WTC11 (cell line): Measurements from ENCODE around the gene NSG1. TPM values are rescaled to one million over a fixed set of nuclear protein-coding genes. Genes with fewer than 3 reads are reported as not detected.

Experiments
- ATAC-seq: fragments of 200-7000 bp; cut with Tn5 transposase; 2 replicates; pipeline ENCODE4 v1.10.0; 2021; ENCODE audit warnings: mild to moderate bottlenecking, moderate library complexity
- CTCF ChIA-PET: fragments of 300-600 bp; sonication (Branson Sonifier 250); formaldehyde crosslinking; loops from one replicate; lab custom pipeline; 2021; ENCODE audit warnings: antibody characterized with exemption; lab: Charles Lee
- POLR2A ChIA-PET: fragments of 350-600 bp; sonication (Branson Sonifier 250); formaldehyde crosslinking; loops from one replicate; lab custom pipeline; 2021; ENCODE audit warnings: antibody characterized with exemption; lab: Charles Lee
- DNase-seq: peaks from one replicate; pipeline ENCODE4 v3.0.0; 2021; ENCODE audit warnings: low spot score
- H3K27ac Mint-ChIP-seq: 2 replicates; pipeline ENCODE4 v1.8.0; 2021; ENCODE audit warnings: mixed read lengths
- H3K27me3 Mint-ChIP-seq: 2 replicates; pipeline ENCODE4 v1.8.0; 2021; ENCODE audit warnings: low read depth, mild to moderate bottlenecking, moderate library complexity, mixed read lengths
- H3K36me3 Mint-ChIP-seq: 2 replicates; pipeline ENCODE4 v1.8.0; 2021; ENCODE audit warnings: mixed read lengths
- H3K4me1 Mint-ChIP-seq: 2 replicates; pipeline ENCODE4 v1.8.0; 2022; ENCODE audit warnings: mixed read lengths
- H3K4me3 Mint-ChIP-seq: 2 replicates; pipeline ENCODE4 v1.8.0; 2021; ENCODE audit warnings: mild to moderate bottlenecking, moderate library complexity, mixed read lengths
- H3K9me3 Mint-ChIP-seq: 2 replicates; pipeline ENCODE4 v1.8.0; 2021; ENCODE audit warnings: mixed read lengths
- ATF3 ChIP-seq: sonication (generic); formaldehyde crosslinking; conservative IDR thresholded peaks from 2 replicates; pipeline ENCODE4 v1.8.1; 2022; ENCODE audit warnings: mild to moderate bottlenecking, missing genetic modification reagents
- ATF6 ChIP-seq: sonication (generic); formaldehyde crosslinking; IDR thresholded peaks from 2 replicates; pipeline ENCODE4 v1.8.1; 2023; ENCODE audit warnings: mild to moderate bottlenecking, missing genetic modification reagents
- CBFB ChIP-seq: sonication (generic); formaldehyde crosslinking; IDR thresholded peaks from 2 replicates; pipeline ENCODE4 v1.8.1; 2022; ENCODE audit warnings: mild to moderate bottlenecking, low read depth, missing genetic modification reagents
- CREM ChIP-seq: sonication (generic); formaldehyde crosslinking; IDR thresholded peaks from 2 replicates; pipeline ENCODE4 v1.8.1; 2022; ENCODE audit warnings: mild to moderate bottlenecking, missing genetic modification reagents, moderate library complexity
- E2F4 ChIP-seq: sonication (generic); formaldehyde crosslinking; IDR thresholded peaks from 2 replicates; pipeline ENCODE4 v1.8.1; 2022; ENCODE audit warnings: low read depth, mild to moderate bottlenecking, moderate library complexity, missing genetic modification reagents, borderline replicate concordance
- ELF4 ChIP-seq: sonication (generic); formaldehyde crosslinking; IDR thresholded peaks from 2 replicates; pipeline ENCODE4 v1.8.1; 2022; ENCODE audit warnings: low read depth, mild to moderate bottlenecking, moderate library complexity, missing genetic modification reagents
- FOXP1 ChIP-seq: sonication (generic); formaldehyde crosslinking; IDR thresholded peaks from 2 replicates; pipeline ENCODE4 v1.8.0; 2022; ENCODE audit warnings: missing genetic modification reagents, mild to moderate bottlenecking, moderate library complexity, borderline replicate concordance
- IRF2 ChIP-seq: sonication (generic); formaldehyde crosslinking; IDR thresholded peaks from 2 replicates; pipeline ENCODE4 v1.8.0; 2022; ENCODE audit warnings: low read depth, missing genetic modification reagents, borderline replicate concordance
- PREB ChIP-seq: sonication (generic); formaldehyde crosslinking; IDR thresholded peaks from 2 replicates; pipeline ENCODE4 v1.8.1; 2022; ENCODE audit warnings: mild to moderate bottlenecking, missing genetic modification reagents, moderate library complexity, borderline replicate concordance
- PRRX2 ChIP-seq: fragments of 250-450 bp; sonication (Bioruptor Pico); IDR thresholded peaks from 2 replicates; pipeline ENCODE4 v1.8.0; 2021; ENCODE audit warnings: mild to moderate bottlenecking
- RELA ChIP-seq: sonication (generic); formaldehyde crosslinking; IDR thresholded peaks from 2 replicates; pipeline ENCODE4 v1.8.1; 2022; ENCODE audit warnings: missing genetic modification reagents, mild to moderate bottlenecking, borderline replicate concordance
- STAT6 ChIP-seq: sonication (generic); formaldehyde crosslinking; conservative IDR thresholded peaks from 2 replicates; pipeline ENCODE4 v1.8.1; 2023; ENCODE audit warnings: mild to moderate bottlenecking, low read depth, missing genetic modification reagents, moderate library complexity
- ZBTB43 ChIP-seq: sonication (generic); formaldehyde crosslinking; IDR thresholded peaks from 2 replicates; pipeline ENCODE4 v1.8.1; 2023; ENCODE audit warnings: mild to moderate bottlenecking, missing genetic modification reagents
- ZNF121 ChIP-seq: sonication (generic); formaldehyde crosslinking; IDR thresholded peaks from 2 replicates; pipeline ENCODE4 v1.8.0; 2023; ENCODE audit warnings: missing genetic modification reagents
- ZNF423 ChIP-seq: fragments of 250-450 bp; sonication (Bioruptor Pico); IDR thresholded peaks from 2 replicates; pipeline ENCODE4 v2.1.2; 2022; ENCODE audit warnings: mild to moderate bottlenecking, moderate library complexity
- ZNF425 ChIP-seq: fragments of 250-450 bp; sonication (Bioruptor Pico); conservative IDR thresholded peaks from 2 replicates; pipeline ENCODE4 v1.9.0; 2021; ENCODE audit warnings: mild to moderate bottlenecking
- total RNA-seq: library from RNA; stranded (reverse); gene quantifications from 3 replicates; pipeline ENCODE4 v1.2.3, GENCODE V29; 2021
- TF ChIP-seq, protein P1 (sequence below): sonication (generic); formaldehyde crosslinking; IDR thresholded peaks from 2 replicates; pipeline ENCODE4 v1.8.0; 2022; ENCODE audit warnings: mild to moderate bottlenecking, missing genetic modification reagents

NSG1 gene
- total RNA-seq, 1 experiment from 2014 or later: 24.2 TPM

GRCh38 chr4:4438891-4439290, 52.0 kb downstream of the NSG1 start:
- ChIA-PET CTCF (no interaction called here), POLR2A (no interaction called here)
- DNase-seq (no peak), ATAC-seq (no peak)
- H3K9me3 Mint-ChIP-seq: no peaks in the 10 kb centered on the region
- H3K4me1 Mint-ChIP-seq: peaks cover 7% of the 10 kb centered on the region
- no peak overlapping the region for H3K4me3 Mint-ChIP-seq
- H3K36me3 Mint-ChIP-seq: peaks cover 3% of the 10 kb centered on the region; the same call in 1 of the 2 replicates
- no peaks in the 10 kb centered on the region; the same call in 1 of the 2 replicates for H3K27me3 Mint-ChIP-seq
- H3K27ac Mint-ChIP-seq: no peak overlapping the region
- no peak for TF ChIP-seq CREM (CRISPR knock-in tag)
- TF ChIP-seq ZNF121 (CRISPR knock-in tag): no peak
- no peak for TF ChIP-seq FOXP1 (CRISPR knock-in tag)

DNA sequence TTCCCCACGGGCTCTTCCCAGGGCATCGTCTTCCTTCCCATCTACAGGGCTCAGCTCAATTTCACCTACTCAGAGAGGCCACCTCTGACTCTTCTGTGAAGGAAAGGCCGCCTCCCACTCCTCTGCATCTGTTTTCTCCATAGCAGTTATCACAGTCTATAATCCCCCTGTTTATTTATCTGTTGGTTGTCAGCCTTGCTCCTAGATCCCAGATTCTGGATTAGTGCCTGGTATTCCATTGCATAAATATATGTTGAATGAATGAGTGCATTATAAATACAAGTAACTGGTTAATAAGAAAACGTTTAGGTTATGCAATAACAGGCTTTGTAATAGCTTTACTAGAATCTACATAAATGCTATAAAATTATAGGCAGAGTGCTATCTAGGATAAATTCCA, 52.9 kb downstream of the NSG1 start:
- Mint-ChIP-seq H3K9me3 (no peaks in the 10 kb centered on the region; the same call in 1 of the 2 replicates), H3K27ac (no peak overlapping the region), H3K4me3 (no peak overlapping the region), H3K4me1 (peaks cover 8% of the 10 kb centered on the region), H3K27me3 (no peaks in the 10 kb centered on the region; the same call in 1 of the 2 replicates), H3K36me3 (peaks cover 3% of the 10 kb centered on the region; the same call in 1 of the 2 replicates)
- POLR2A ChIA-PET: interaction anchor here (0.6 kb wide), 1 partner anchor 22 kb away, joined by 3 read pairs; no protein-coding TSS in a partner anchor
- no peak for DNase-seq
- no peak for ATAC-seq
- CTCF ChIA-PET: interaction anchor here (0.7 kb wide), 1 partner anchor 8 kb away, joined by 3 read pairs; no protein-coding TSS in a partner anchor
- TF ChIP-seq ZNF121 (CRISPR knock-in tag) (no peak), STAT6 (CRISPR knock-in tag) (no peak), ZNF423 (CRISPR knock-in tag) (no peak), ZNF425 (CRISPR knock-in tag) (no peak), CREM (CRISPR knock-in tag) (no peak), ATF6 (CRISPR knock-in tag) (no peak), PREB (CRISPR knock-in tag) (no peak), IRF2 (CRISPR knock-in tag) (no peak), ATF3 (CRISPR knock-in tag) (no peak), E2F4 (CRISPR knock-in tag) (no peak), ELF4 (CRISPR knock-in tag) (no peak), CBFB (no peak), RELA (CRISPR knock-in tag) (no peak), ZBTB43 (no peak), PRRX2 (no peak)
- TF ChIP-seq, protein P1, sequence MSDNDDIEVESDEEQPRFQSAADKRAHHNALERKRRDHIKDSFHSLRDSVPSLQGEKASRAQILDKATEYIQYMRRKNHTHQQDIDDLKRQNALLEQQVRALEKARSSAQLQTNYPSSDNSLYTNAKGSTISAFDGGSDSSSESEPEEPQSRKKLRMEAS: no peak
